ENCODE measurements around the gene ABCC6.
"Not testable (repeated sequence)": the region's sequence is repeated elsewhere in the genome, so short reads cannot be mapped to it uniquely, and the experiment has no call there.

ABCC6 gene

DNA sequence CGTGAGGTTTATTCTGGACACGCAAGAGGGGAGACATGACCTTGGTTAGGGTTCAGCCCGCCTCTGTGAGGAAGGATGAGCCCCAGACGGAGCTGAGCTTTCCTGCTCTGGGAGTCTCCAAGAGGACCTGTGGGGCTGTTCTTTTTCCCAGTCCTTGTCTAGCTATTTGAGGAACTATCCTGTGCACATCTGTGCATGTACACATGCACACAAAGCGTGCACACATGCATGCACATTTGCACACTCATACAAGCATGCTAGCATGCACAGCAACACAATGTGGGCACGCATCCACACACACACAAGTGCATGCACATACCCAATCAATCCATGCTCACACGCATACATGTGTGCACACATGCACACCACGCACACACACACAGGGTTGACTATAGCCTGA is 40.4 kb downstream of the ABCC6 start:
- TF ChIP-seq, protein P1, sequence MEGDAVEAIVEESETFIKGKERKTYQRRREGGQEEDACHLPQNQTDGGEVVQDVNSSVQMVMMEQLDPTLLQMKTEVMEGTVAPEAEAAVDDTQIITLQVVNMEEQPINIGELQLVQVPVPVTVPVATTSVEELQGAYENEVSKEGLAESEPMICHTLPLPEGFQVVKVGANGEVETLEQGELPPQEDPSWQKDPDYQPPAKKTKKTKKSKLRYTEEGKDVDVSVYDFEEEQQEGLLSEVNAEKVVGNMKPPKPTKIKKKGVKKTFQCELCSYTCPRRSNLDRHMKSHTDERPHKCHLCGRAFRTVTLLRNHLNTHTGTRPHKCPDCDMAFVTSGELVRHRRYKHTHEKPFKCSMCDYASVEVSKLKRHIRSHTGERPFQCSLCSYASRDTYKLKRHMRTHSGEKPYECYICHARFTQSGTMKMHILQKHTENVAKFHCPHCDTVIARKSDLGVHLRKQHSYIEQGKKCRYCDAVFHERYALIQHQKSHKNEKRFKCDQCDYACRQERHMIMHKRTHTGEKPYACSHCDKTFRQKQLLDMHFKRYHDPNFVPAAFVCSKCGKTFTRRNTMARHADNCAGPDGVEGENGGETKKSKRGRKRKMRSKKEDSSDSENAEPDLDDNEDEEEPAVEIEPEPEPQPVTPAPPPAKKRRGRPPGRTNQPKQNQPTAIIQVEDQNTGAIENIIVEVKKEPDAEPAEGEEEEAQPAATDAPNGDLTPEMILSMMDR (IDR thresholded peaks at IDR 0.05; ENCODE audit: low read depth, low read length, missing control alignments), result no peak

DNA sequence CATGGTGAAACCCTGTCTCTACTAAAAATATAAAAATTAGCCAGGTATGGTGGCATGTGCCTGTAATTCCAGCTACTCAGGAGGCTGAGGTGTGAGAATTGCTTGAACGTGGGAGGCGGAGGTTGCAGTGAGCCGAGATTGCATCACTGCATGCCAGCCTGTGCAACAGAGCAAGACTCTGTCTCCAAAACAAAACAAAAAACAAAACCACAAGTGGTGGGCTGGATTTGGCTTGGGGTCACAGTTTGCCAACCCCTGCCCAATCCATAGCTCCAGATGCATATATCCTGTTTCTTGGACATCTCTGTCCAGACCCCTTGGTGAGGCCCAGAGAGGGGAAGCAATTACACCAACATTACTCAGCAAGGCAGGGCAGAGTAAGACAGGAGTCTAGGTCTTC is 41.5 kb downstream of the ABCC6 start:
- not testable (repeated sequence) for H3K4me3 ChIP-seq (ENCODE audit: low read depth, low read length); DNase-seq (ENCODE audit: low read depth)

More for the DNA sequence above, 40.4 kb downstream of the ABCC6 start:
- no peak overlapping the region for H3K4me3 ChIP-seq (ENCODE audit: low read depth, low read length)
- no peak for DNase-seq (ENCODE audit: low read depth)

DNA sequence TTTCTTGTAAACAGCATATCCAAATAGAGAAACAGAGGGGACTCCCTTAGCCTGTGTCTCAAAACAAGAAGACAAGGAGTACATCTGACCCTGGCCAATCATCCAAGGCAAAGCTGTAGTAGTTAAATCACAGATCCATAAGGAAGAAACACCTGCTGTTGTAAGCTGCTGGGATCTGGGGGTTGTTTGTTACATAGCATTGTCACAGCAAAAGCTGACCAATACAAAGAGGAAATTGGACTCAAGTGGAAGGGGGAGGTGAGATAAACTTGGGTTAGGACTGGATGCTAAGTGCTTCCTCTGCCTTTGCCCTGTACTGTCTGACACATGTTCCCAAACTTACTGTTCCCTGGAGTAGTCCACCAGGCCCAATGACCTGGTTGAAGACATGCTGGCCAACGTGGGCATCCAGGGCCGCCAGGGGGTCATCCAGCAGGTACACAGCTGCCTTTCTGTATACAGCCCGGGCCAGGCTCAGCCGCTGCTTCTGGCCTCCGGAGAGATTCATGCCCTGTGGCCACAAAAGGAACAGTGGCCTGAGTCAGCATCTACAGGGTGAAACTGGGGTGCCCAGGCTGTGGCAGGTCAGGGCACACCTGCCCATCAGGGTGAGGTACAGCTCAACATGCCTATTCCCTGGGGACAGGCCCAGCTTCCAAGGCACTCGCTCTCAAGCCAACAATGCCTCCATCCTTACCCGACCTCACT is 44.7 kb downstream of the ABCC6 start:
- no peak for DNase-seq (ENCODE audit: low read depth)
- H3K4me3 ChIP-seq (ENCODE audit: low read depth, low read length), result no peak overlapping the region
- TF ChIP-seq, protein P1 (IDR thresholded peaks at IDR 0.05; ENCODE audit: low read depth, low read length, missing control alignments), result no peak

DNA sequence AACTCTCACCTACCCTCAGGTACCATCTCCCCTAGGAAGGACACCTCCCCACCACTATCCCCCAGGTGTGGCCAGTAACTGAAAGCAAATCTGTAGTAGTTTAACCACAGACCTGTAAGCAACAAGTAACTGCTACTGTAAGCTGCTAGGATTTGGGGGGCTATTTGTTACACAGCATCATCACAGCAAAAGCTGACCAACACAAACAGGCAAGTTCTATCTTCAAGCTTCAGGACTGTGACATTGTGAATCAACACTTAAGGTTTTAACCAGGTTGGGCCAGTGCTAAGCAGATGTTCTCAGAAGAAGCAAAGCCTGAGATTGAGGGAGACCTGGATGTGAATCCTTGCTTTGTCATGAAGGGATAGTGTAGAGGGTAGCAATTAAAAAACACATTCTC is 47.0 kb downstream of the ABCC6 start:
- no peak for DNase-seq (ENCODE audit: low read depth)
- TF ChIP-seq, protein P1 (IDR thresholded peaks at IDR 0.05; ENCODE audit: low read depth, low read length, missing control alignments), result no peak
- no peak overlapping the region for H3K4me3 ChIP-seq (ENCODE audit: low read depth, low read length)

DNA sequence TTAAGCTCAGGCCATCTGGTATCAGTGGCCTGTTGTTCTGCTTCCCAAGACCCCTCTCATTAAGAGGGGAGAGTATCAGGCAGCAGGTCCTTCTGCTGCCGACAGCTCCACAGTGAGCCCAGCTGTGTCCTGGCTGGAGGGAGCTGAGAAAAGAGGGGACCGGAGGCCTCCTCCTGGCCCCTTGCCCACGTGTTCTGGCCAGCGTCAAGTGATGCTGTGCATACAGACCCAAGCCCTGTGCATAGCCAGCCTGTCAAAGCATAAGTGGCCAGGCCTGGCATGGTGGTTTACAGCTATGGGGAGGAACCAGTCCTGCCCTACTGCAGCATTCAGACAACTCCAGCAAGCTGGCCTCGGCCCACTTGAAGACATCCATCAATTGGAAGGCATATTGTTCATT is 48.0 kb downstream of the ABCC6 start:
- no peak for DNase-seq (ENCODE audit: low read depth)
- TF ChIP-seq, protein P1 (IDR thresholded peaks at IDR 0.05; ENCODE audit: low read depth, low read length, missing control alignments), result no peak
- H3K4me3 ChIP-seq (ENCODE audit: low read depth, low read length), result no peak overlapping the region

DNA sequence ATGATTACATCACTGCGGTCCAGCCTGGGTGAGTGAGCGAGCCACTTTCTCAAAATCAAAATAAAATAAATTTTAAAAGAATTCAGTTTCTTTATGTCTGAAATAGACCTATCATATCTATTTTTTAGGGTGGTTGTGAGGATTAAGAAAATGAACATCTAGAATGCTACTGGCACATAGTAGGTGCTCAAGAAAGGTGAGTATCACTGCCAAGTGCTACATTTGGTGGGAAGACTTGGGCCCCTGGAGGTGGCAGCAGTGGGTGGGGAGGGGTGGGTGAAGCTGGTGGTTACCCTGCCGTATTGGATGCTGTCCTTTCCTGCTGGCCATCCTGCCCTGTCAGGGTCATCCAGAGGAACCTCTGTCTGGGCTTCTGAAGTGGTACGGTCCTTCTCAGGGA is 50.3 kb downstream of the ABCC6 start:
- H3K4me3 ChIP-seq (ENCODE audit: low read depth, low read length), result no peak overlapping the region
- TF ChIP-seq, protein P1 (IDR thresholded peaks at IDR 0.05; ENCODE audit: low read depth, low read length, missing control alignments), result no peak
- DNase-seq (ENCODE audit: low read depth), result no peak

DNA sequence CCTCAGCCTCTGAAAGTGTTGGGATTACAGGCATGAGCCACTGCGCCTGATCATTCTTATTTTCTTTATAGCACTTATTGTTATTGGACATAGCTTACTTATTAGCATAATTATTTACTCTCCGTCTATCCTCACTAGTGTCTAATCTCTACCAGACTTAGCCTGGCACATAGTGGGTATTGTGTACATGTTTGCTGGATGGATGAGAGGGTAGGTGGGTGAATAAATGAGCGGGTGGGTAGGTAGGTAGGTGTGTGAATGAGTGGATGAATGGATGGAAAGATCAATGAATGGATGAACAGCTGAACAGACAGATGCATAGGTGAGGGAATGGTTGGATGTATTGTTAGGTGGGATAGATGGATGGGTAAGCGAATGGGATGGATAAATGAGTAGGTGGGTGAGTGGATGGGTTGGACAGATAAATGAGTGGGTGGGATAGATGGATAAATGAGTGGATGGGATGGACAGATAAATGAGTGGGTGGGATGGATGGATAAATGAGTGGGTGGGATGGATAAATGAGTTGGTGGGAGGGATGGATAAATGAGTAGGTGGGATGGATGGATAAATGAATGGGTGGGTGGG is 51.9 kb downstream of the ABCC6 start:
- DNase-seq (ENCODE audit: low read depth), result no peak
- TF ChIP-seq, protein P1 (IDR thresholded peaks at IDR 0.05; ENCODE audit: low read depth, low read length, missing control alignments), result no peak
- no peak overlapping the region for H3K4me3 ChIP-seq (ENCODE audit: low read depth, low read length)

Measured in GM12864 (cell line).